NCI-H82 treated with DMSO at 0.1 percent for 48 hours (cell line): ENCODE measurements around the gene CCS.
"Not testable (repeated sequence)": the region's sequence is repeated elsewhere in the genome, so short reads cannot be mapped to it uniquely, and the experiment has no call there.

Experiments
- DNase-seq: peaks from one replicate; lab custom pipeline; 2025; ENCODE audit not compliant: unreplicated experiment; lab: John Stamatoyannopoulos, UW

CCS gene

GRCh38 chr11:66589996-66590675, 2.8 kb upstream of the CCS start:
- DNase-seq: no peak

DNA sequence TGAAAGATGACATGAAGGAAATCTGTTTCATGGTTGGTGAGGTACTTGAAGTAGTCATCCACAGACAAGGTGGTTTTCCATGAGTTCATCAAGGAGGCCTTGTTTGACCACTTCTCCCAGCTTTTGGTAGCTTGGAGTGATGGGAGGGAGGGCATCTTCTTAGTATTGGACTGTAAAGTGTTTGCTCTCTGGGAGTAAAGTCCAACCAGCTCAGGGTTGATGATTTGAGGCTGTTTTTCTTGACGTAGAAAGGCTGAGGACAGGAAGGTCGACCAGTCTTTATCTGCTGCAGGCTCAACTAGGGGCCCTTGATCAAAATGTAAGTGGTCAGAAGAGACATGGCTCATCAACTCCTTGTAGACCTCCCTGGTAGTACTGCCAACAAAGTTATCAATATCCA, 1.8 kb upstream of the CCS start:
- no peak for DNase-seq

- DNase-seq: no peak
Observed at GRCh38 chr11:66593303-66593635, 284 bp downstream of the CCS start.

- no peak for DNase-seq
Observed at GRCh38 chr11:66593650-66594049, 665 bp downstream of the CCS start.

GRCh38 chr11:66595245-66595904, 2.4 kb downstream of the CCS start:
- DNase-seq: peak; percentile 43

GRCh38 chr11:66598993-66599392, 6.0 kb downstream of the CCS start:
- DNase-seq: no peak

DNA sequence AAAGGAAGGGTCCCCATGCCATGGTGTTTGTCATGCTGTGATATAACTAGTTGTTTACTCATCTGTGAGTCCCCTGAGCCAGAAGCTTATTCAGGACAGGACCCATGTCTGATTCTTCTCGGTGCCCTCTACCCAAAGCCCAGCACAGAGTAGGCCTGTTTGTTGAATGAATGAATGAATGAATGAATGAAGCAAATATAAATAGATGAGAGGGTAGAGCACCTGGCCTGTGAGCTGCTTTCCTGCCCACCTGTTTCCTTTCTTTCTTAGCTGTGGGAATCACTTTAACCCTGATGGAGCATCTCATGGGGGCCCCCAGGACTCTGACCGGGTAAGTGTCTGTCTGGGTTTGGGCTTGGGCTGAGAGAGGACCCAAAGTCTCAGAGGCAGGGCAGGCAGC, 7.2 kb downstream of the CCS start:
- no peak for DNase-seq

DNA sequence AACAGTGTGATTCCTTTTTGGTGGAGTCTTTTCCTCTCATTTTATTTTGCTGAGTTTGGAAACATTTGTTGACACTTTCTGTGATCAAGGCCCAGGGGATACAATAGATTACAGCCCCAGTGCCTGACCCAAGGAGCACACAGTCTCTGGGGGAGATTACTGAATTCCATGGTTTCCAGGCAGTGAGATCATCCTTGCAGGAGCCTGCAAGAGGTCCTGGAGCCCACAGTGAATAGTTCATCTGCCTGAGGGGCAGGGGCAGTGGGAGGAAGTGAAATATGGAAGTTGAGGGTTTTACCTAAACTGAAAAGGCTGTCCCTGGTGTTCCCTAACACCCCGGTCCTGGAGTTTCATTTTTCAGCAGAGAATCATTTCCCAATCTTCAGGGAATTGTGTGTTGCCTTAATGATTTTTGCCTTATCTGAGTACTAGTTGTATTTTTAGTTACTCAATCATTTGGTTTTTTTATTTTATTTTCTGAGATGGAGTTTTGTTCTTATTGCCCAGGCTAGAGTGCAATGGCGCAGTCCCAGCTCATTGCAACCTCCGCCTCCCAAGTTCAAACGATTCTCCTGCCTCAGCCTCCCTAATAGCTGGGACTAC, 7.7 kb downstream of the CCS start:
- no peak for DNase-seq

DNA sequence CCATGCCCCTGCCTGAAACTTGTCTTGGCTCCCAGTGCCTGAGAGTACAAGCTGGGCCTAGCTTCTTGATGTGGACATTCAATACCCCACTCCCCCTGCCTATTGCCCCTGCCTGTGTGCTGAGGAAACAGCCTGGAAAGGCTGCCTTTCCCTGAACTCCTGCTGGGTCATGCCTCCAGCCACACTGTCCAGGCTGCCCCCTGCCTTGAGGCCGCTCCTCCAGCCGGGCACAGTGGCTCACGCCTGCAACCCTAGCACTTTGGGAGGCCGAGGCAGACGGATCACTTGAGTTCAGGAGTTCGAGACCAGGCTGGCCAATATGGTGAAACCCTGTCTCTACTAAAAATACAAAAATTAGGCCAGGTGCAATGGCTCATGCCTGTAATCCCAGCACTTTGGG, 10.1 kb downstream of the CCS start:
- no peak for DNase-seq

DNA sequence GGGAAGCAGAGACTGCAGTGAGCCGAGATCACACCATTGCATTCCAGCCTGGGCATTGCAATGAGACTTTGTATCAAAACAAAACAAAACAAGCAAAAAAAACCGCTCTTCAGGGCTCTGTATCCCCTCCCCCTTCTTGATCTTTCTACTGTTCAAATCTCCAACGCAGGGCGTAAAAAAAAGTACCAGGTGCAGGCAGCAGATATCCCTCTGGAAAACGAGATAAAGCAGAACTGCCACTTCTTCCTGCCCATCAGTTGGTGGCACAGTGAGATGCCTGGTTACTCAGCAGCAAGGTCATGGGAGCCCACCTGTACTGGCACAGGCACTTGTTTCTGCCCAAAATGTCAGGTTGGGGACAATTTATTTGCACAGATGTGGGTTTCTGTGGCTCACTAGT, 11.2 kb downstream of the CCS start:
- no peak for DNase-seq

DNA sequence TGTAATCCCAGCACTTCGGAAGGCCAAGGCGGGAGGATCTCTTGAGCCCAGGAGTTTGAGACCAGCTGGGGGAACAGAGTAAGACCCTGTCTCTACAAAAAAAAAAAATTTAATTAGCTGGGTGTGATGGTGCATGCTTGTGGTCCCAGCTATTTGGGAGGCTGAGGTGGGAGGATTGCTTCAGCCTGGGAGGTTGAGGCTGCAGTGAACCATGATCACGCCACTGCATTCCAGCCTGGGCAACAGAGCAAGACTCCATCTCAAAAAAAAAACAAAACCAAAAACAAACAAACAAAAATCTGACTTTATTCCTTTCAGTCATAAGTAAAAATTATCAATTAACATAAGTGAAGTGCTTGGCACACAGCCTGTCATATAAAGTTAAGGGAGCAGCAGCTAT, 13.6 kb downstream of the CCS start:
- DNase-seq: not testable (repeated sequence)

- no peak for DNase-seq
Observed at GRCh38 chr11:66607126-66607834, 14.3 kb downstream of the CCS start.

GRCh38 chr11:66609721-66610617, 17.0 kb downstream of the CCS start:
- DNase-seq: peak; percentile 86

DNA sequence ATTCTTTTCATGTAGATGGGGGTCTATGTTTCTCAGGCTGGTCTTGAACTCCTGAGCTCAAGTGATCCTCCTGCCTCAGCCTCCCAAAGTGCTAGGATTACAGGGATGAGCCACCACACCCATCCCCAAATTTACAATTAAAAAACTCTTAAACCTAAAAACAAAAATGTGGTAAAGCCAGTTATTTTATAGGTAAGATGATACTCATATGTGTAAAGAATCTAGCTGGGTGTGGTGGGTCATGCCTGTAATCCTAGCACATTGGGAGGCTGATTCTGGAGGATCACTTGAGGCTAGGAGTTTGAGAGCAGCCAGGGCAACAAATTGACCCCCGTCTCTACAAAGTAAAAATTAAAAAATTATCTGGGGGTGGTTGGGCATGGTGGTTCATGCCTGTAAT, 19.5 kb downstream of the CCS start:
- no peak for DNase-seq

DNA sequence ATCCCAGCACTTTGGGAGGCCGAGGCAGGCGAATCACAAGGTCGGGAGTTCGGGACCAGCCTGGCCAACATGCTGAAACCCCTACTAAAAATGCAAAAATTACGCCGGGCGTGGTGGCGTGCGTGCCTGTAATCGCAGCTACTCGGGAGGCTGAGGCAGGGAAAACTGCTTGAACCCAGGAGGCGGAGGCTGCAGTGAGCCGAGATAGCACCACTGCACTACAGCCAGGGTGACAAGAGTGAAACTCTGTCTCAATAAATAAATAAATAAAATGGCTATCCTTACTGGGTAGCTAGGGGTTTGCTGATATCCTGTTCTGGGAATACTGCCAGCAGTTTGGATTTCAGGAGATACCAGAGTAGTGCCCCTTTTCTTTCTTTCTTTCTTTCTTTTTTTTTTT, 21.1 kb downstream of the CCS start:
- DNase-seq: no peak

DNA sequence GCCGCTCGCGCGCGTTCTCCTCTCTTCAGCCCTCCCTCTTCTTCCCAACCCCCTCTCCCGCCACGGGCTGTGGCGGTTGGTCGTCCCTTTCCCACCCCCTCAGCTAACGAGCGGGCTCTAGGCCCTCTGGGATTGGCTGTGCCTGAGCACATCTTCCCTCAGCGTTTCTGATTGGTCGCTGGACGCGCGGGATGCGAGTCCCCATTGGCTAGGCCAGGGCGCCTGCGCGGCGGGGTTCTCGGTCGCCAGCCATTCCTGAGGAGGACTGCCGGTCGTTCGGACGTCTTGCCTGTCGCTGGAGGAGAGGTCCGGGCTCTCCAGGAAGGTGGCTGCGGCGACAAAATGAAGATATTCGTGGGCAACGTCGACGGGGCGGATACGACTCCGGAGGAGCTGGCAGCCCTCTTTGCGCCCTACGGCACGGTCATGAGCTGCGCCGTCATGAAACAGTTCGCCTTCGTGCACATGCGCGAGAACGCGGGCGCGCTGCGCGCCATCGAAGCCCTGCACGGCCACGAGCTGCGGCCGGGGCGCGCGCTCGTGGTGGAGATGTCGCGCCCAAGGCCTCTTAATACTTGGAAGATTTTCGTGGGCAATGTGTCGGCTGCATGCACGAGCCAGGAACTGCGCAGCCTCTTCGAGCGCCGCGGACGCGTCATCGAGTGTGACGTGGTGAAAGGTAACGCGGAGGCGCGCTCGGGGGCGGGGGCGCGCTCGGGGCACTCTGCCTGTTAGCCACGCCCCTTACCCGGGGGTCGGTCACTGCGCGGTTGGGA, 23.6 kb downstream of the CCS start, which contains the start of gene RBM14:
Gene RBM14 (plus strand): TSS at position 252 of the 776 bp plus-strand sequence. CDS start 91 bp downstream, at position 343.
- DNase-seq: peak; percentile 92

GRCh38 chr11:66617155-66617834, 24.3 kb downstream of the CCS start:
- no peak for DNase-seq

DNA sequence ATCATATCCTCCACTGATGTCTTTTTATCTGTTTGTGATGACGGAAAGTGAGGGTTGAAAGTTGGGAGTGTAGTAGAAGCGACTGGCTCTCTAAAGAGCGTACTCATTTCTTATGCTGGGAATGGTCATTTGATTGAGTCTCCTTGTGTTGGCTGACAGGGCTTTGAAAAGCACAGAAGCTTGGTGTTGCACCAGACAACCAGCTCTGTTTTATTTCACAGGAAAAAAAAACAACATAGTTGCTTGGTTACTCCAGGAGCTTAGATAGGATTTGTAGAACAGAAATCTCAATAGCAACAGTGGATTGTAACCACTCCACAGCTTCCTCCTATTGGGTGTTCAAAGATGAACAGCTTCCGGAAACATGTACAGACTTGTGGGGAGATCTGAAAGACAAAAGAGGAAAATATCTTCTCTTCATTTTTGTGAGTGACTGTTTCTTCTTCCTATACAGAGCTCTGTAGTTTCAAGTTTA, 26.1 kb downstream of the CCS start:
- no peak for DNase-seq

DNA sequence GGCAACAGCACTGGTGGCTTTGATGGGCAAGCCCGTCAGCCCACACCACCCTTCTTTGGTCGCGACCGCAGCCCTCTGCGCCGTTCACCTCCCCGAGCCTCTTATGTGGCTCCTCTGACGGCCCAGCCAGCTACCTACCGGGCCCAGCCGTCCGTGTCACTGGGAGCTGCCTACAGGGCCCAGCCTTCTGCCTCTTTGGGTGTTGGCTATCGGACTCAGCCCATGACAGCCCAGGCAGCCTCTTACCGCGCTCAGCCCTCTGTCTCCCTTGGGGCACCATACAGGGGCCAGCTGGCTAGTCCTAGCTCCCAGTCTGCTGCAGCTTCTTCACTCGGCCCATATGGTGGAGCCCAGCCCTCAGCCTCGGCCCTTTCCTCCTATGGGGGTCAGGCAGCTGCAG, 31.5 kb downstream of the CCS start:
- DNase-seq: no peak
